ENCODE data around the gene ARID5B.

ARID5B gene

GRCh38 chr10:61903221-61903927, 1.9 kb downstream of the ARID5B start:
- DNase-seq (ENCODE audit: low read depth in 1 of 2, low spot score in 1 of 2): peak; percentile 47 to 56

- DNase-seq (ENCODE audit: low read depth in 1 of 2, low spot score in 1 of 2): no peak
These were observed 2.4 kb downstream of the ARID5B start for GRCh38 chr10:61903928-61904344.

- peak in 1 of 2 donors; percentile 12 for DNase-seq (ENCODE audit: low read depth in 1 of 2, low spot score in 1 of 2)
These were observed 3.5 kb downstream of the ARID5B start for GRCh38 chr10:61904733-61905725.

GRCh38 chr10:61905837-61906561, 4.5 kb downstream of the ARID5B start:
- DNase-seq (ENCODE audit: low read depth in 1 of 2, low spot score in 1 of 2): no peak

- DNase-seq (ENCODE audit: low read depth in 1 of 2, low spot score in 1 of 2): no peak
These were observed 5.0 kb downstream of the ARID5B start for GRCh38 chr10:61906562-61906901.

- no peak for DNase-seq (ENCODE audit: low read depth in 1 of 2, low spot score in 1 of 2)
These were observed 5.5 kb downstream of the ARID5B start for GRCh38 chr10:61907011-61907410.

GRCh38 chr10:61907587-61907986, 6.1 kb downstream of the ARID5B start:
- no peak for DNase-seq (ENCODE audit: low read depth in 1 of 2, low spot score in 1 of 2)

GRCh38 chr10:61910226-61910805, 8.8 kb downstream of the ARID5B start:
- DNase-seq (ENCODE audit: low read depth in 1 of 2, low spot score in 1 of 2): no peak

- DNase-seq (ENCODE audit: low read depth in 1 of 2, low spot score in 1 of 2): no peak
These were observed 9.4 kb downstream of the ARID5B start for GRCh38 chr10:61910894-61911293.

GRCh38 chr10:61911425-61911824, 9.9 kb downstream of the ARID5B start:
- no peak for DNase-seq (ENCODE audit: low read depth in 1 of 2, low spot score in 1 of 2)

GRCh38 chr10:61912981-61913380, 11.5 kb downstream of the ARID5B start:
- no peak for DNase-seq (ENCODE audit: low read depth in 1 of 2, low spot score in 1 of 2)

- no peak for DNase-seq (ENCODE audit: low read depth in 1 of 2, low spot score in 1 of 2)
These were observed 16.6 kb downstream of the ARID5B start for GRCh38 chr10:61918140-61918539.

GRCh38 chr10:61918989-61919388, 17.5 kb downstream of the ARID5B start:
- DNase-seq (ENCODE audit: low read depth in 1 of 2, low spot score in 1 of 2): no peak

- no peak for DNase-seq (ENCODE audit: low read depth in 1 of 2, low spot score in 1 of 2)
These were observed 18.2 kb downstream of the ARID5B start for GRCh38 chr10:61919646-61920215.

- DNase-seq (ENCODE audit: low read depth in 1 of 2, low spot score in 1 of 2): no peak
These were observed 19.6 kb downstream of the ARID5B start for GRCh38 chr10:61921143-61921542.

- no peak for DNase-seq (ENCODE audit: low read depth in 1 of 2, low spot score in 1 of 2)
These were observed 21.9 kb downstream of the ARID5B start for GRCh38 chr10:61923210-61923949.

GRCh38 chr10:61923950-61924274, 22.4 kb downstream of the ARID5B start:
- DNase-seq (ENCODE audit: low read depth in 1 of 2, low spot score in 1 of 2): no peak

- DNase-seq (ENCODE audit: low read depth in 1 of 2, low spot score in 1 of 2): no peak
These were observed 28.1 kb downstream of the ARID5B start for GRCh38 chr10:61929555-61929954.

- no peak for DNase-seq (ENCODE audit: low read depth in 1 of 2, low spot score in 1 of 2)
These were observed 30.3 kb downstream of the ARID5B start for GRCh38 chr10:61931620-61932332.

All from stimulated activated CD4-positive, alpha-beta T cell treated with anti-CD3 and anti-CD28 coated beads, Interleukin-15, amount 100 ng/mL, for 1 hour (primary cell).